Stimulated activated CD8-positive, alpha-beta memory T cell treated with anti-CD3 and anti-CD28 coated beads, Interleukin-2, amount 100 ng/mL, for 1 hour (primary cell): ENCODE results near the gene AURKAIP1.
A peak's percentile ranks its signal among the peaks of the same experiment; 100 is the strongest.
"Not testable (repeated sequence)": the region's sequence is repeated elsewhere in the genome, so short reads cannot be mapped to it uniquely, and the experiment has no call there.

Experiments
- DNase-seq, 2 donors: peaks; one replicate each; pipeline ENCODE4 v3.0.0-alpha.2; 2020; ENCODE audit warnings: low read depth in 2 of 2

Gene AURKAIP1

GRCh38 chr1:1387098-1388077 lies 12.4 kb upstream of the AURKAIP1 start:
- DNase-seq, result no peak

- DNase-seq, result no peak
These were observed 10.9 kb upstream of the AURKAIP1 start for GRCh38 chr1:1385931-1386330.

- DNase-seq, result not testable (repeated sequence)
These were observed 10.3 kb upstream of the AURKAIP1 start for GRCh38 chr1:1385339-1385738.

GRCh38 chr1:1381294-1381693 lies 6.3 kb upstream of the AURKAIP1 start:
- no peak for DNase-seq

- no peak for DNase-seq
These were observed 5.9 kb upstream of the AURKAIP1 start for GRCh38 chr1:1380860-1381259.

- DNase-seq, result no peak
These were observed 2.7 kb upstream of the AURKAIP1 start for GRCh38 chr1:1377540-1378205.

GRCh38 chr1:1376551-1377226 lies 1.7 kb upstream of the AURKAIP1 start:
- DNase-seq, result no peak

GRCh38 chr1:1374589-1374928 lies 448 bp downstream of the AURKAIP1 start:
- DNase-seq, result no peak

- DNase-seq, result no peak
These were observed 1.0 kb downstream of the AURKAIP1 start for GRCh38 chr1:1373815-1374588.

- DNase-seq, result no peak
These were observed 1.8 kb downstream of the AURKAIP1 start for GRCh38 chr1:1373051-1373814.

- DNase-seq, result peak; percentile 59 to 60
These were observed 3.0 kb downstream of the AURKAIP1 start for GRCh38 chr1:1371746-1372711.

- peak in 1 of 2 donors; percentile 42 for DNase-seq
These were observed 3.7 kb downstream of the AURKAIP1 start for GRCh38 chr1:1371364-1371745.

GRCh38 chr1:1370771-1371300 lies 4.2 kb downstream of the AURKAIP1 start:
- DNase-seq, result no peak

GRCh38 chr1:1370094-1370493 lies 4.9 kb downstream of the AURKAIP1 start:
- not testable (repeated sequence) for DNase-seq

GRCh38 chr1:1367315-1367714 lies 7.7 kb downstream of the AURKAIP1 start:
- no peak for DNase-seq

GRCh38 chr1:1366699-1367066 lies 8.3 kb downstream of the AURKAIP1 start:
- DNase-seq, result no peak

GRCh38 chr1:1365875-1366698 lies 8.9 kb downstream of the AURKAIP1 start:
- DNase-seq, result no peak

- DNase-seq, result no peak
These were observed 10.7 kb downstream of the AURKAIP1 start for GRCh38 chr1:1364266-1364665.

- DNase-seq, result no peak
These were observed 13.0 kb downstream of the AURKAIP1 start for GRCh38 chr1:1361982-1362423.
